DMS153 treated with DMSO at 0.1 percent for 48 hours (cell line): ENCODE data around the gene UNKL.

Experiments used
- DNase-seq: peaks from one replicate; lab custom pipeline; 2025; ENCODE audit not compliant: unreplicated experiment; lab: John Stamatoyannopoulos, UW

The UNKL gene

GRCh38 chr16:1313721-1314369 is 100.7 kb downstream of the UNKL start:
- DNase-seq = no peak
